H1 (cell line): Measurements from ENCODE around the gene UMAD1. TPM values are rescaled to one million over a fixed set of nuclear protein-coding genes. Genes with fewer than 3 reads are reported as not detected.
A peak's percentile ranks its signal among the peaks of the same experiment; 100 is the strongest.

Source experiments
- KDM5A ChIP-seq: fragments of 200-600 bp; IDR thresholded peaks from 2 replicates; pipeline ENCODE4 v1.7.1; 2012; ENCODE audit warnings: mild to moderate bottlenecking, low read length, inconsistent platforms, mixed read lengths
- POU5F1 ChIP-seq: IDR thresholded peaks from 2 replicates; pipeline ENCODE4 v1.6.1; 2011; ENCODE audit warnings: low read depth, mild to moderate bottlenecking, low read length, moderate library complexity
- polyA plus RNA-seq, 7 experiments: library from polyadenylated mRNA; depleted of rRNA in 3 of 7; stranded (reverse) in 5 of 7; unstranded in 2 of 7; fragments of >200 nt in 5 of 7; fragments of 200-250 nt in 2 of 7; gene quantifications; 1 replicate in 5 of 7; 2 replicates in 1 of 7; 4 replicates in 1 of 7; pipeline versions ENCODE4 v1.2.1 to v1.2.3, GENCODE V29; 2011 to 2013; ENCODE audit warnings: missing spikeins in 2 of 7, mixed read lengths in 2 of 7
- total RNA-seq: library from RNA; stranded (reverse); fragmentation: NEBNext Ultra II Directional; extraction: Animal tissue kit (Norgen Biotek cat#: 25700); gene quantifications from 2 replicates; pipeline ENCODE4 v1.2.1, GENCODE V29; 2021
- TF ChIP-seq, protein P1 (sequence below): fragments of 300-600 bp; sonication (generic); IDR thresholded peaks from 2 replicates; pipeline ENCODE4 v1.7.1; 2012; ENCODE audit warnings: low read length, moderate library complexity, mild to moderate bottlenecking, inconsistent platforms; ENCODE audit not compliant: insufficient replicate concordance
- TF ChIP-seq, protein P2 (sequence below), 3 experiments: IDR thresholded peaks; 1 replicate in 2 of 3; 2 replicates in 1 of 3; pipeline versions ENCODE4 v1.5.1 to v1.6.1; 2011; ENCODE audit warnings: low read length in 3 of 3, mild to moderate bottlenecking in 3 of 3, inconsistent platforms in 2 of 3, low read depth in 1 of 3, moderate library complexity in 1 of 3; ENCODE audit not compliant: insufficient read depth in 1 of 3; ENCODE audit errors: control extremely low read depth in 1 of 3
- TF ChIP-seq, protein P3 (sequence below): IDR thresholded peaks from 2 replicates; pipeline ENCODE4 v1.6.1; 2012; ENCODE audit warnings: low read length, inconsistent platforms
- TF ChIP-seq, protein P4 (sequence below): IDR thresholded peaks from 2 replicates; pipeline ENCODE4 v1.6.1; 2011; ENCODE audit warnings: low read length, improper control_type of control experiment

The UMAD1 gene
- total and polyA plus RNA-seq, 2 of the 8 experiments (the other 6 are each of a cell fraction or from before 2014, with no cell fraction given), result 10.4 to 12.3 TPM

DNA sequence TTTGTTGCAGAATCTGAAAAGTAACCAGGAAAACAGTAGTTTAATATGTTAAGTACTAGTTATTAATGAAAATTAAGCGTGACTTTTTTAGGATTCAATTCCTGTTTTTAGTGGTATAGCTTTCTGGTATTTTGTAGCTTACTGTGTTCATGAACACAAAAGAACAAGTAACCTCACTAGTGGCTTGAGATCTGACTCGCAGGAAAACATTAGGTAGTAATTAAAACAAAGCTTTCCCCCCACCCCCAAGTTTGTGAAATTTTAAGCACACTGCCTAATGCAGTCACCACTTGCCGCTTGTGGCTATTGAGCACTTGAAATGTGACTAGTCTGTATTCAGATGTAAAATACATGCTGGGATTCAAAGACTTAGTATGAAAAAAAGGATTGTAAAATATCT, 180.4 kb downstream of the UMAD1 start (continued):
- TF ChIP-seq, protein P1, sequence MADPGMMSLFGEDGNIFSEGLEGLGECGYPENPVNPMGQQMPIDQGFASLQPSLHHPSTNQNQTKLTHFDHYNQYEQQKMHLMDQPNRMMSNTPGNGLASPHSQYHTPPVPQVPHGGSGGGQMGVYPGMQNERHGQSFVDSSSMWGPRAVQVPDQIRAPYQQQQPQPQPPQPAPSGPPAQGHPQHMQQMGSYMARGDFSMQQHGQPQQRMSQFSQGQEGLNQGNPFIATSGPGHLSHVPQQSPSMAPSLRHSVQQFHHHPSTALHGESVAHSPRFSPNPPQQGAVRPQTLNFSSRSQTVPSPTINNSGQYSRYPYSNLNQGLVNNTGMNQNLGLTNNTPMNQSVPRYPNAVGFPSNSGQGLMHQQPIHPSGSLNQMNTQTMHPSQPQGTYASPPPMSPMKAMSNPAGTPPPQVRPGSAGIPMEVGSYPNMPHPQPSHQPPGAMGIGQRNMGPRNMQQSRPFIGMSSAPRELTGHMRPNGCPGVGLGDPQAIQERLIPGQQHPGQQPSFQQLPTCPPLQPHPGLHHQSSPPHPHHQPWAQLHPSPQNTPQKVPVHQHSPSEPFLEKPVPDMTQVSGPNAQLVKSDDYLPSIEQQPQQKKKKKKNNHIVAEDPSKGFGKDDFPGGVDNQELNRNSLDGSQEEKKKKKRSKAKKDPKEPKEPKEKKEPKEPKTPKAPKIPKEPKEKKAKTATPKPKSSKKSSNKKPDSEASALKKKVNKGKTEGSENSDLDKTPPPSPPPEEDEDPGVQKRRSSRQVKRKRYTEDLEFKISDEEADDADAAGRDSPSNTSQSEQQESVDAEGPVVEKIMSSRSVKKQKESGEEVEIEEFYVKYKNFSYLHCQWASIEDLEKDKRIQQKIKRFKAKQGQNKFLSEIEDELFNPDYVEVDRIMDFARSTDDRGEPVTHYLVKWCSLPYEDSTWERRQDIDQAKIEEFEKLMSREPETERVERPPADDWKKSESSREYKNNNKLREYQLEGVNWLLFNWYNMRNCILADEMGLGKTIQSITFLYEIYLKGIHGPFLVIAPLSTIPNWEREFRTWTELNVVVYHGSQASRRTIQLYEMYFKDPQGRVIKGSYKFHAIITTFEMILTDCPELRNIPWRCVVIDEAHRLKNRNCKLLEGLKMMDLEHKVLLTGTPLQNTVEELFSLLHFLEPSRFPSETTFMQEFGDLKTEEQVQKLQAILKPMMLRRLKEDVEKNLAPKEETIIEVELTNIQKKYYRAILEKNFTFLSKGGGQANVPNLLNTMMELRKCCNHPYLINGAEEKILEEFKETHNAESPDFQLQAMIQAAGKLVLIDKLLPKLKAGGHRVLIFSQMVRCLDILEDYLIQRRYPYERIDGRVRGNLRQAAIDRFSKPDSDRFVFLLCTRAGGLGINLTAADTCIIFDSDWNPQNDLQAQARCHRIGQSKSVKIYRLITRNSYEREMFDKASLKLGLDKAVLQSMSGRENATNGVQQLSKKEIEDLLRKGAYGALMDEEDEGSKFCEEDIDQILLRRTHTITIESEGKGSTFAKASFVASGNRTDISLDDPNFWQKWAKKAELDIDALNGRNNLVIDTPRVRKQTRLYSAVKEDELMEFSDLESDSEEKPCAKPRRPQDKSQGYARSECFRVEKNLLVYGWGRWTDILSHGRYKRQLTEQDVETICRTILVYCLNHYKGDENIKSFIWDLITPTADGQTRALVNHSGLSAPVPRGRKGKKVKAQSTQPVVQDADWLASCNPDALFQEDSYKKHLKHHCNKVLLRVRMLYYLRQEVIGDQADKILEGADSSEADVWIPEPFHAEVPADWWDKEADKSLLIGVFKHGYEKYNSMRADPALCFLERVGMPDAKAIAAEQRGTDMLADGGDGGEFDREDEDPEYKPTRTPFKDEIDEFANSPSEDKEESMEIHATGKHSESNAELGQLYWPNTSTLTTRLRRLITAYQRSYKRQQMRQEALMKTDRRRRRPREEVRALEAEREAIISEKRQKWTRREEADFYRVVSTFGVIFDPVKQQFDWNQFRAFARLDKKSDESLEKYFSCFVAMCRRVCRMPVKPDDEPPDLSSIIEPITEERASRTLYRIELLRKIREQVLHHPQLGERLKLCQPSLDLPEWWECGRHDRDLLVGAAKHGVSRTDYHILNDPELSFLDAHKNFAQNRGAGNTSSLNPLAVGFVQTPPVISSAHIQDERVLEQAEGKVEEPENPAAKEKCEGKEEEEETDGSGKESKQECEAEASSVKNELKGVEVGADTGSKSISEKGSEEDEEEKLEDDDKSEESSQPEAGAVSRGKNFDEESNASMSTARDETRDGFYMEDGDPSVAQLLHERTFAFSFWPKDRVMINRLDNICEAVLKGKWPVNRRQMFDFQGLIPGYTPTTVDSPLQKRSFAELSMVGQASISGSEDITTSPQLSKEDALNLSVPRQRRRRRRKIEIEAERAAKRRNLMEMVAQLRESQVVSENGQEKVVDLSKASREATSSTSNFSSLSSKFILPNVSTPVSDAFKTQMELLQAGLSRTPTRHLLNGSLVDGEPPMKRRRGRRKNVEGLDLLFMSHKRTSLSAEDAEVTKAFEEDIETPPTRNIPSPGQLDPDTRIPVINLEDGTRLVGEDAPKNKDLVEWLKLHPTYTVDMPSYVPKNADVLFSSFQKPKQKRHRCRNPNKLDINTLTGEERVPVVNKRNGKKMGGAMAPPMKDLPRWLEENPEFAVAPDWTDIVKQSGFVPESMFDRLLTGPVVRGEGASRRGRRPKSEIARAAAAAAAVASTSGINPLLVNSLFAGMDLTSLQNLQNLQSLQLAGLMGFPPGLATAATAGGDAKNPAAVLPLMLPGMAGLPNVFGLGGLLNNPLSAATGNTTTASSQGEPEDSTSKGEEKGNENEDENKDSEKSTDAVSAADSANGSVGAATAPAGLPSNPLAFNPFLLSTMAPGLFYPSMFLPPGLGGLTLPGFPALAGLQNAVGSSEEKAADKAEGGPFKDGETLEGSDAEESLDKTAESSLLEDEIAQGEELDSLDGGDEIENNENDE, result no peak
- TF ChIP-seq, protein P2, sequence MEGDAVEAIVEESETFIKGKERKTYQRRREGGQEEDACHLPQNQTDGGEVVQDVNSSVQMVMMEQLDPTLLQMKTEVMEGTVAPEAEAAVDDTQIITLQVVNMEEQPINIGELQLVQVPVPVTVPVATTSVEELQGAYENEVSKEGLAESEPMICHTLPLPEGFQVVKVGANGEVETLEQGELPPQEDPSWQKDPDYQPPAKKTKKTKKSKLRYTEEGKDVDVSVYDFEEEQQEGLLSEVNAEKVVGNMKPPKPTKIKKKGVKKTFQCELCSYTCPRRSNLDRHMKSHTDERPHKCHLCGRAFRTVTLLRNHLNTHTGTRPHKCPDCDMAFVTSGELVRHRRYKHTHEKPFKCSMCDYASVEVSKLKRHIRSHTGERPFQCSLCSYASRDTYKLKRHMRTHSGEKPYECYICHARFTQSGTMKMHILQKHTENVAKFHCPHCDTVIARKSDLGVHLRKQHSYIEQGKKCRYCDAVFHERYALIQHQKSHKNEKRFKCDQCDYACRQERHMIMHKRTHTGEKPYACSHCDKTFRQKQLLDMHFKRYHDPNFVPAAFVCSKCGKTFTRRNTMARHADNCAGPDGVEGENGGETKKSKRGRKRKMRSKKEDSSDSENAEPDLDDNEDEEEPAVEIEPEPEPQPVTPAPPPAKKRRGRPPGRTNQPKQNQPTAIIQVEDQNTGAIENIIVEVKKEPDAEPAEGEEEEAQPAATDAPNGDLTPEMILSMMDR (IDR thresholded peaks at IDR 0.05; ENCODE audit: control extremely low read depth in 1 of 3, insufficient read depth in 1 of 3, low read depth in 1 of 3, low read length in 3 of 3), result no peak
- TF ChIP-seq POU5F1, result 0 out of 2 replicates have a peak, but pooled peaks have one; percentile 13
- no peak for TF ChIP-seq KDM5A
- TF ChIP-seq, protein P3, sequence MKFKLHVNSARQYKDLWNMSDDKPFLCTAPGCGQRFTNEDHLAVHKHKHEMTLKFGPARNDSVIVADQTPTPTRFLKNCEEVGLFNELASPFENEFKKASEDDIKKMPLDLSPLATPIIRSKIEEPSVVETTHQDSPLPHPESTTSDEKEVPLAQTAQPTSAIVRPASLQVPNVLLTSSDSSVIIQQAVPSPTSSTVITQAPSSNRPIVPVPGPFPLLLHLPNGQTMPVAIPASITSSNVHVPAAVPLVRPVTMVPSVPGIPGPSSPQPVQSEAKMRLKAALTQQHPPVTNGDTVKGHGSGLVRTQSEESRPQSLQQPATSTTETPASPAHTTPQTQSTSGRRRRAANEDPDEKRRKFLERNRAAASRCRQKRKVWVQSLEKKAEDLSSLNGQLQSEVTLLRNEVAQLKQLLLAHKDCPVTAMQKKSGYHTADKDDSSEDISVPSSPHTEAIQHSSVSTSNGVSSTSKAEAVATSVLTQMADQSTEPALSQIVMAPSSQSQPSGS, result no peak
- TF ChIP-seq, protein P4, sequence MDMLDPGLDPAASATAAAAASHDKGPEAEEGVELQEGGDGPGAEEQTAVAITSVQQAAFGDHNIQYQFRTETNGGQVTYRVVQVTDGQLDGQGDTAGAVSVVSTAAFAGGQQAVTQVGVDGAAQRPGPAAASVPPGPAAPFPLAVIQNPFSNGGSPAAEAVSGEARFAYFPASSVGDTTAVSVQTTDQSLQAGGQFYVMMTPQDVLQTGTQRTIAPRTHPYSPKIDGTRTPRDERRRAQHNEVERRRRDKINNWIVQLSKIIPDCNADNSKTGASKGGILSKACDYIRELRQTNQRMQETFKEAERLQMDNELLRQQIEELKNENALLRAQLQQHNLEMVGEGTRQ, result no peak
